Hematopoietic multipotent progenitor cell treated with erythropoietin and hydrocortisone succinate and interleukin-3 and kit ligand, for 4 days (in vitro differentiated cells): ENCODE data around the gene COL23A1.
A peak's percentile ranks its signal among the peaks of the same experiment; 100 is the strongest.

Experiments
- DNase-seq: peaks from one replicate; pipeline ENCODE4 v3.0.0-alpha.2; 2015

COL23A1 gene

GRCh38 chr5:178214160-178214803, 375.9 kb downstream of the COL23A1 start:
- peak; percentile 41 for DNase-seq

- DNase-seq, result no peak
Observed at GRCh38 chr5:178213748-178214151, 376.4 kb downstream of the COL23A1 start.

GRCh38 chr5:178213003-178213461, 377.2 kb downstream of the COL23A1 start:
- DNase-seq, result peak; percentile 33

GRCh38 chr5:178212241-178213002, 377.8 kb downstream of the COL23A1 start:
- DNase-seq, result peak; percentile 19

DNA sequence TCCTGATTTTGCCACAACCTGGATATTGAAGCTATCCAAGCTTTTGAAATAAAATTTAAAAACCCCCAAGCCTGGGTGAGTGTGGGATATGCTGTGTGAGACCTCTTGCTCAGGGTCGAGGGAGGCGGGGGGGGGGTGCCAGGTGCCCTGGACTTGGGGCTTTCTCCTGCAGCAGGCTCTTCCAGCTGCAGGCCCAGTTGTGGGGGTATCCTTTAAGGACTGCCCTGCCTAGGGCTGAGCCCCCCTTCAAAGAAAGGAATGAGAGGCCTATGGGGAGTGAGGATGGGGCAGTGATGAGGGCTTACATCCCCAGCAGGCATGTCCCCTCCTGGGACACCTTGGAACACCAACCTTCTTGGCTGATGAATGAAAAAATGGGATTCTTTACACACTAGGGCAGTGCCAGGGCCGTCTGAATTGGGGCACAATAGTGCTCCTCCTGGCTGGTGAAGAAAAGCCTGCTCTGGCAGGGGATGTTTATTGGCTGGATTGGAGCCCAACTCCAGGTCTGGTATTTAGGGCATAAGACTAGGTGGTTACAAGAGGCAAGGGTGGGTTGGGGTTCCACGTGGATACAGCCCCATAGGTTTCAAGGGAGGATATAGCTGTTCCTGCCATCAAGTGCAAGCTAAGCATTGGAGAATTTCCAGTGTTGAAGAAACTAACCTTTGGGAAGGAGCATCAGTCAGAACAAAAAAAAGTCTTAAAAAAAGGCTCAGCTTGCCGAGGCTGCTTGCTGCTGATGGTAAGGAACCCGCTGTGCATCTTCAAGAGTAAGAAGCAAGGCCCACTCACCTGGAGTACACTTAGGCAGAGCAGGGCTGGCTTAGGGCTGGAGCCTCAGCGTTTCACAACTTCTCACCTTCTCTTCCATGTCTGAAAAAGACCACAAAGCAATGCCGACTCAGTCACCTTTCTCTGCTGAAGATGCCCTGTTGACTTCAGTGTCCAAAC, 378.8 kb downstream of the COL23A1 start:
- peak; percentile 35 for DNase-seq

DNA sequence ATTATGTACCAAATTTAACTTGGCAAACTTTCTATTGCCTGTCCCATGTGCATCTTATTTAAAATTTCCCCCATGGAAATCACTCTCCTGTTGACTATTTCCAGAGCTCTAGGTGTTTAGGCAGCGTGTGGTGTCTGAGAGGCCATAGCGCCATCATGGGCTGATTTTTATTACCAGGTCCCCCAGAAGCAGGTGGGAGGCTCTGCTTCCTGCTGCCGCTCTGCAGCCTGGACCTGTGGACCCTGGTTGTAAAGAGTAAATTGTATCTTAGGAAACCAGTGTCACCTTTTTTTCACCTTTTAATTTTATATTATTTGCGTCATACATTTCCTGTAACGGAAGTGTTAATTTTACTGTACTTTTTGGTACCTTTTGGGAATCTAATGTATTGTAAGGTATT, 379.5 kb downstream of the COL23A1 start:
- no peak for DNase-seq

GRCh38 chr5:178210073-178210535, 380.1 kb downstream of the COL23A1 start:
- peak; percentile 13 for DNase-seq

DNA sequence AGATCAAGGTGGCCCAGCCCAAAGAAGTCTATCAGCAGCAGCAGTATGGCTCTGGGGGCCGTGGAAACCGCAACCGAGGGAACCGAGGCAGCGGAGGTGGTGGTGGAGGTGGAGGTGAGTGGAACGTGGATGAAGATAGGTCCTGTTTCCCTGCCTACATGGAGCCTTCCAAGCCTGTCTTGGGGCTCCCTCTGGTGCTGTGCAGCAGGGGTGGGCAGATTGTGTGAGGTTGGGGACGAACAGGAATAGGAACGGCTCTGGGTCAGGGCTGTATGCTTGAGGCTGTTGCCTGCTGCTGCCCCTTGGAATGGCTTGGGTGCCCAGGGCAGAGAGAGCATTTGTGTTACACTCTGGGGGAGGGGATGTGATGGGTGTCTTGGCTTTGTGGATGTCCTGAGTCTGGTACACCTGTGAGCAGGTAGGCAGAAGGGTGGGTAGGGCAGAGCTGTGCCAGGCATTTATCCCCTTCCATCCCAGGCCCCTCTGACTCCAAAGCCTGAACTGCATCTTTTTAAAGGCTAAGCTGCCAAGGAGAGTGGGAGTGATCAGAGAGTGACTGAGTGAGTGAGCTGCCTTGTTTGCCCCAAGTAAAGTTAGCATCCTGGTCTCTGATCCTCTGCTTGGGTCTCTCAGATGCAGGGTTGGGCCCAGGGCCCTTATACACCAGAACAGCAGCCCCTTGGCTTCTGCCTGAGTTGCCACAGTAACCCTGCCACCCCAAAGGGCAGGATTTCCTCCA, 380.7 kb downstream of the COL23A1 start:
- no peak for DNase-seq

- peak; percentile 69 for DNase-seq
Observed at GRCh38 chr5:178208540-178209227, 381.5 kb downstream of the COL23A1 start.

DNA sequence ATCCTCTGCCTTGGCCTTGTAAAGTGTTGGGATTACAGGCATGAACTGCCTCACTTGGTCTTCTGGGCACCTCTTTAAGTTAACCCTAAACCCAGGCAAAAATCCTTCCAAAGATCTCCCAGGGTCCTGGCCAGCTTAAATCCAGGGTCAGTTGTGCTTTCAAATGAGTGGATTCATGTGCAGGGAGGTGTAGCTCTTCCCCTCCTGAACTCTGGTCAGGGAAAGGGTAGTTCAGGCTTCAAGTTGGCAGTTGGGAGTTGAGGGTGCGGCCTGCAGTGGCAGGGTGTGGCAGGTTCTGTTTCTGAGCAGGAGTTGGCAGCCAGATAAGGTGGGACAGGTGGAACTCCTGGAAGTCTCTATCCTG, 382.3 kb downstream of the COL23A1 start:
- DNase-seq, result peak; percentile 65

DNA sequence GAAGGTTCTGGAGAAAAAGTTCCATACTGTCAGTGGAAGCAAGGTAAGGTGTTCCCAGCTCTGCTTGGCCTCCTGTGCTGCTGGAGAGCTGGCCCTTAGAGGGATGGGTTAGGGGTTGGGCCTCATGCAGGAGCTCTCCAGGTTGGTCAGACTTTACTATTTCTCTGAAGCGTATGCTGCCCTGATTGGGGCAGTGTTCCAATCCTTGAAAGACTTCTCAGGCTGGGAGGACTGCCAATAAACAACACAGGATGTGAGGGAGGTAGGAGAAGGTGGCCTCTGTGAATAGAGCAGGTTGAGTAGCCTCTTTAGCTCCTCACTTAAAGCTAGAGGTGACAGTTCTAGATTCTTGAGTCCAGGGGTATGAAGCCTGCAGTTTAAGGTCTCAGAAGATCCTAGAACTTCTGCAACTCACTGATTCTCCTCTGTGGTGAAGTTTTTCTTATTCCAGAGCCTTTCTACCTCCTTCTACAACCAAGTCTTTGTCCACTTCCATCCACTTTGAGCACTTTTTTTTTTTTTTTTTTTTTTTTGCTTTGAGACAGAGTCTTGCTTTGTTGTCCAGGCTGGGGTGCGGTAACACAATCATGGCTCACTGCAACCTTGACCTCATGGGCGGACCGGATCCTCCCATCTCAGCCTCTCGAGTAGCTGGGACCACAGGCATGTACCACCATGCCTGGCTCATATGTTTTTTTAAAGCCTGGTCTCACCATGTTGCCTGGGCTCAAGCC, 382.8 kb downstream of the COL23A1 start:
- no peak for DNase-seq

DNA sequence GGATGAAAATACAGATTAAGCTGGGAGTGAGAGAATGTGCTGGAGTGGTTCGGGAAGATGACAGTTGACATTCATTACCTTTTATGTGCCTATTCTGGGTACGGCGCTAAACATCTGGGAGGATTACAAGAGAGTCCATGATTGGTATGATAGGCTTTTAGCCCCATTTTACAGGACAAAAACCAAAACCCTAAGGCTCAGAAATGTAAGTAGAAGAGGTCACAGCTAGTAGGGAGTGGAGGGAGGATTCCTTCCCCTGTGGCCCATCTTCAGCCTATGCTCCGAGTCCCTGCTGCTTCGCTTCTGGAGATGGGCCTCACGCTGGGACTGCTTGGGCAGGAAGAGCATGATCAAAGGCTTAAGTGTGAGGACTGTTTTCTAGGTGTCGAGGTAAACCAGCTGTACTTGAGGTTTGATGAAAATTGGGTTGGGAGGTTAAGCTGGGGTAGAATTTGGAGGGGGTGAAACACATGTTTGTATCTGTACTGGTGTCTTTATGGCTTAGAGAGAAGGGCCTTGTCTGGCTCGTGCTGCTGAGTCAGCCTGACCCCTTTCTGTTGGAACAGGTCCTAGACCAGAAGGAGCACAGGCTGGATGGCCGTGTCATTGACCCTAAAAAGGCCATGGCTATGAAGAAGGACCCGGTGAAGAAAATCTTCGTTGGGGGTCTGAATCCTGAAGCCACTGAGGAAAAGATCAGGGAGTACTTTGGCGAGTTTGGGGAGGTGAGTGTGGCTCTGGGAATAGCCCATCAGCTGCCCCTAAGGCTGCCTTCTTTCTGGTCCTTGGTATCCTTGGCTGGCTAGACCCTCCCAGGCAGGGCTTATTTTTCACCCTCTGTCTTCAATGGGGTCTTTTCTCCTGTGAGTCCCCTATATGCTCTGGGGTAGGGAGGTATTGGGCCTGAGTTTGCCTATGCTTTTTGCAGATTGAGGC, 383.8 kb downstream of the COL23A1 start:
- DNase-seq, result no peak

DNA sequence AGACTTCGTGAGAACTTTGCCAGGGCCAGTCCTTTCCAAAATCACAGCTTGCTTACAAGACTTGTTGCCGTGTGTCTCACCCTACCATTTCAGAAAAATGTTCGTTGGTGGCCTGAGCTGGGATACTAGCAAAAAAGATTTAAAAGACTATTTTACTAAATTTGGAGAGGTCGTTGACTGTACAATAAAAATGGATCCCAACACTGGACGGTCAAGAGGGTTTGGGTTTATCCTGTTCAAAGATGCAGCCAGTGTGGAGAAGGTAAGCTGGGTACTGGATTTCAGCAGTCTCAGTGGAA, 384.5 kb downstream of the COL23A1 start:
- DNase-seq, result no peak

GRCh38 chr5:178204935-178205748, 385.1 kb downstream of the COL23A1 start:
- peak; percentile 93 for DNase-seq

DNA sequence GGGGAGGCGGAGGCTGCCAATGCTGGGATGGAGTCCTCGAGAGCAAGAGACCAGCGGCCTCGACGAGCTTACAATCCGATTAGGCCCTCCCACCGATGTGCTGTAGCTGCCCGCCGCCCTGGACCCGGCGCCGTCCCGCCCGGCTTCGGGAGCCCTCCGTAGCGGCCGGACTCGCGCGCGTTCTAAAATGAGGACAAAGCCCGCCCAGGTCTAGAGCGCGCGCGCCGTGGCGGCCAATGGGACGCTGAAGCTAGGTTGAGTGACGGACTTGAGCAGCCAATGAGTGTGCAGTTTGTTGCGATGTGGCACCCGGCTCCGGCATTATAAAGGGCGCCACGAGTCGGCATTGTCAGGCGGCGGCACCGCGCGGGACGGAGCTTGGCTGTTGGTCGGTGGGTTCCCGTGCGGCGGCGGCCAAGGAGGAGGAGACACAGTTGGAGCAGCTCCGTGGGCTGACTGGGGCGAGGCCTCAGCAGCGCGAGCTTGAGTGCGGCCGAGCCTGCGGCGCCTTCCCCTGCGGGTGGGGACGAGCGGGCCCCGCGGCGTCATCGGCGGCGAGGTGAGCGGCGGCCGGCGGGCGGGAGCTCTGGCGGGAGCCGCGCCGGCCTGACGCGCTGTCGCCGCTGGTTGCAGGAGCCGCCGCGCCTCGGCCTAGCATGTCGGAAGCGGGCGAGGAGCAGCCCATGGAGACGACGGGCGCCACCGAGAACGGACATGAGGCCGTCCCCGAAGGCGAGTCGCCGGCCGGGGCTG, 385.8 kb downstream of the COL23A1 start, which contains the start of gene HNRNPAB:
TSS of gene HNRNPAB (plus strand) at position 352 of the 753 bp plus-strand sequence. CDS start at position 657, 305 bp downstream.
- peak; percentile 98 for DNase-seq

- no peak for DNase-seq
Observed at GRCh38 chr5:178203670-178204181, 386.5 kb downstream of the COL23A1 start.

DNA sequence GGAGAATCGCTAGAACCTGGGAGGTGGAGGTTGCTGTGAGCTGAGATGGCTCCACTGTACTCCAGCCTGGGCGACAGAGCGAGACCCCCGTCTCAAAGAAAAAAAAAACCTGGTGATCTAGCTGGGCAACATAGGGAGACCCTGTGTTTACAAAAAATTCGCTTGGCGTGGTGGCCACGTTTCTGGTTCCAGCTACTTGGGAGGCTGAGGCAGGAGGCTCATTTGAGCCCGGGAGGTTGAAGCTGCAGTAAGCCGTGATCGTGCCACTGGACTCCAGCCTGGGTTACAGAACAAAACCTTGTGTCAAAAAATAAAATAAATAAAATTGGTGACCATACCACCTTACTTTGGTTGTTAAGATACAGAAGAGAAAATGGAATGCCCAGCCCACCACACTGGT, 387.7 kb downstream of the COL23A1 start:
- no peak for DNase-seq

DNA sequence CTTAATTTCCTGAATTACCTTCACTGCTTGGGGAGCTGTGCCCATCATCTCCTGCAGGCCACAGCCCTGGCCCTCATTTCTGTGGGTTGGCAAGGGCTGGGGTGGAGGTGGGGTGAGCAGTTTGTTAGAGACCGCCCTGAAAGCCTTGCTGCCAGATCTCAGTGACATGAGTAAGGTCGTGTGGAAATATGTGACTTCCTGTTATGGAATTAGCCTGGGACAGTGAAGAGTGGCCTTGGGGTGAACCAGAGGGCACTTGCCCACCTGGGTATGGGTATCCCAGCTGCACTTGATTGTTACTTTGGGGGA, 388.3 kb downstream of the COL23A1 start:
- peak; percentile 76 for DNase-seq
